H1 (cell line): ENCODE data around the gene TMBIM6. TPM values are rescaled to one million over a fixed set of nuclear protein-coding genes. Genes with fewer than 3 reads are reported as not detected.

ENCODE experiments used
- POLR2A ChIP-seq, 2 experiments: IDR thresholded peaks; 1 replicate in 1 of 2; 2 replicates in 1 of 2; pipeline ENCODE4 v1.6.1; 2011; ENCODE audit warnings: low read depth in 2 of 2, low read length in 2 of 2, mild to moderate bottlenecking in 2 of 2; ENCODE audit errors: control extremely low read depth in 1 of 2
- SAP30 ChIP-seq: fragments of 300-600 bp; sonication (generic); IDR thresholded peaks from 2 replicates; pipeline ENCODE4 v1.7.1; 2012; ENCODE audit warnings: low read length, moderate library complexity, mild to moderate bottlenecking, inconsistent platforms; ENCODE audit not compliant: insufficient read depth, insufficient replicate concordance
- polyA plus RNA-seq, 7 experiments: library from polyadenylated mRNA; depleted of rRNA in 3 of 7; stranded (reverse) in 5 of 7; unstranded in 2 of 7; fragments of >200 nt in 5 of 7; fragments of 200-250 nt in 2 of 7; gene quantifications; 1 replicate in 5 of 7; 2 replicates in 1 of 7; 4 replicates in 1 of 7; pipeline versions ENCODE4 v1.2.1 to v1.2.3, GENCODE V29; 2011 to 2013; ENCODE audit warnings: missing spikeins in 2 of 7, mixed read lengths in 2 of 7
- total RNA-seq: library from RNA; stranded (reverse); fragmentation: NEBNext Ultra II Directional; extraction: Animal tissue kit (Norgen Biotek cat#: 25700); gene quantifications from 2 replicates; pipeline ENCODE4 v1.2.1, GENCODE V29; 2021

Gene TMBIM6
- total and polyA plus RNA-seq, 2 of the 8 experiments (the other 6 are each of a cell fraction or from before 2014, with no cell fraction given) = 423 to 556 TPM

GRCh38 chr12:49792976-49793580, 51.7 kb downstream of the TMBIM6 start (continued):
- TF ChIP-seq POLR2A (IDR thresholded peaks at IDR 0.05; ENCODE audit: control extremely low read depth in 1 of 2, low read depth in 2 of 2, low read length in 2 of 2) (no peak), SAP30 (no peak)
- TF ChIP-seq, all 59 proteins: peak for 0
